ENCODE results near the gene TMEM139. TPM values are rescaled to one million over a fixed set of nuclear protein-coding genes. Genes with fewer than 3 reads are reported as not detected.

The TMEM139 gene
- total RNA-seq, 1 experiment from 2014 or later, result 1.5 TPM

- ChIA-PET CTCF (interaction anchor here (1.0 kb wide), 1 partner anchor 30 kb away, joined by 4 read pairs; no protein-coding TSS in a partner anchor), POLR2A (no interaction called here)
- no peak for TF ChIP-seq ATF2 (CRISPR knock-in tag; IDR thresholded peaks at IDR 0.05; ENCODE audit: borderline replicate concordance, low read depth)
- TF ChIP-seq, protein P1, sequence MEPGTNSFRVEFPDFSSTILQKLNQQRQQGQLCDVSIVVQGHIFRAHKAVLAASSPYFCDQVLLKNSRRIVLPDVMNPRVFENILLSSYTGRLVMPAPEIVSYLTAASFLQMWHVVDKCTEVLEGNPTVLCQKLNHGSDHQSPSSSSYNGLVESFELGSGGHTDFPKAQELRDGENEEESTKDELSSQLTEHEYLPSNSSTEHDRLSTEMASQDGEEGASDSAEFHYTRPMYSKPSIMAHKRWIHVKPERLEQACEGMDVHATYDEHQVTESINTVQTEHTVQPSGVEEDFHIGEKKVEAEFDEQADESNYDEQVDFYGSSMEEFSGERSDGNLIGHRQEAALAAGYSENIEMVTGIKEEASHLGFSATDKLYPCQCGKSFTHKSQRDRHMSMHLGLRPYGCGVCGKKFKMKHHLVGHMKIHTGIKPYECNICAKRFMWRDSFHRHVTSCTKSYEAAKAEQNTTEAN (CRISPR knock-in tag; IDR thresholded peaks at IDR 0.05), result no peak
- TF ChIP-seq FOXJ3 (CRISPR knock-in tag; IDR thresholded peaks at IDR 0.05; ENCODE audit: borderline replicate concordance), result no peak
- no peak for TF ChIP-seq IRF1 (CRISPR knock-in tag; IDR thresholded peaks at IDR 0.05)
- no peak for TF ChIP-seq SOX15 (CRISPR knock-in tag; IDR thresholded peaks at IDR 0.05)
- TF ChIP-seq FOXP1 (CRISPR knock-in tag; IDR thresholded peaks at IDR 0.05; ENCODE audit: borderline replicate concordance), result no peak
- no peak for TF ChIP-seq NR3C1 (CRISPR knock-in tag; conservative IDR thresholded peaks at IDR 0.05; ENCODE audit: low read depth)
- TF ChIP-seq USF1 (CRISPR knock-in tag; IDR thresholded peaks at IDR 0.05), result no peak
- TF ChIP-seq GABPB1 (CRISPR knock-in tag; IDR thresholded peaks at IDR 0.05), result no peak
- TF ChIP-seq ZNF671 (CRISPR knock-in tag; IDR thresholded peaks at IDR 0.05), result no peak
- TF ChIP-seq, protein P2, sequence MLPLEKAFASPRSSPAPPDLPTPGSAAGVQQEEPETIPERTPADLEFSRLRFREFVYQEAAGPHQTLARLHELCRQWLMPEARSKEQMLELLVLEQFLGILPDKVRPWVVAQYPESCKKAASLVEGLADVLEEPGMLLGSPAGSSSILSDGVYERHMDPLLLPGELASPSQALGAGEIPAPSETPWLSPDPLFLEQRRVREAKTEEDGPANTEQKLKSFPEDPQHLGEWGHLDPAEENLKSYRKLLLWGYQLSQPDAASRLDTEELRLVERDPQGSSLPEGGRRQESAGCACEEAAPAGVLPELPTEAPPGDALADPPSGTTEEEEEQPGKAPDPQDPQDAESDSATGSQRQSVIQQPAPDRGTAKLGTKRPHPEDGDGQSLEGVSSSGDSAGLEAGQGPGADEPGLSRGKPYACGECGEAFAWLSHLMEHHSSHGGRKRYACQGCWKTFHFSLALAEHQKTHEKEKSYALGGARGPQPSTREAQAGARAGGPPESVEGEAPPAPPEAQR (CRISPR knock-in tag; IDR thresholded peaks at IDR 0.05), result no peak
- H3K27me3 Mint-ChIP-seq (ENCODE audit: low read depth), result peaks cover 16% of the 10 kb centered on the region
- H3K4me3 Mint-ChIP-seq, result no peak overlapping the region
- H3K27ac Mint-ChIP-seq, result no peak overlapping the region
- H3K4me1 Mint-ChIP-seq, result no peaks in the 10 kb centered on the region
- no peaks in the 10 kb centered on the region for H3K36me3 Mint-ChIP-seq
- DNase-seq (ENCODE audit: low spot score) (no peak), ATAC-seq (no peak)
- H3K9me3 Mint-ChIP-seq, result no peaks in the 10 kb centered on the region
Observed at GRCh38 chr7:143245123-143245522, 39.6 kb upstream of the TMEM139 start.

DNA sequence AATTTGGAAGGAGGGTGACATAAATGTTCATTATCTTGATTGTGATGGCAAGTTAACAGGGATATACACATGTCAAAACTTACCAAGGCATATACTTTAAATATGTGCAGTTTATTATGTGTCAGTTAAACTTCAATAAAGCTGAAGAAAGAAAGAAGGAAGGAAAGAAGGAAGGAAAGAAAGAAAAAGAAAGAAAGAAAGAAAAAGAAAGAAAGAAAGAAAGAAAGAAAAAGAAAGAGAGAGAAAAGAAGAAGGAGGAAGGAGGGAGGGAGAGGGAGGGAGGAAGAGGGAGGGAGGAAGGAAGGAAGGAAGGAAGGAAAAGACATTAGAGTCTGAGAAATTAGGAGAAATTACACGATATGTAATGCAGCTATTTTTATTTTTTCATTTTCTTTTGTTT is 37.4 kb upstream of the TMEM139 start:
- no peak overlapping the region for H3K27ac Mint-ChIP-seq
- H3K27me3 Mint-ChIP-seq (ENCODE audit: low read depth), result peaks cover 9% of the 10 kb centered on the region
- ATAC-seq (no peak), DNase-seq (ENCODE audit: low spot score) (no peak)
- H3K4me3 Mint-ChIP-seq, result no peak overlapping the region
- ChIA-PET CTCF (interaction anchor here (1.5 kb wide), 1 partner anchor 32 kb away, joined by 4 read pairs; no protein-coding TSS in a partner anchor), POLR2A (no interaction called here)
- H3K4me1 Mint-ChIP-seq, result no peaks in the 10 kb centered on the region
- H3K9me3 Mint-ChIP-seq, result peaks cover under 1% of the 10 kb centered on the region; the same call in 1 of the 2 replicates
- H3K36me3 Mint-ChIP-seq, result no peaks in the 10 kb centered on the region
- TF ChIP-seq SOX15 (CRISPR knock-in tag; IDR thresholded peaks at IDR 0.05), result no peak
- no peak for TF ChIP-seq ZNF423 (CRISPR knock-in tag; IDR thresholded peaks at IDR 0.05)
- TF ChIP-seq, protein P3, sequence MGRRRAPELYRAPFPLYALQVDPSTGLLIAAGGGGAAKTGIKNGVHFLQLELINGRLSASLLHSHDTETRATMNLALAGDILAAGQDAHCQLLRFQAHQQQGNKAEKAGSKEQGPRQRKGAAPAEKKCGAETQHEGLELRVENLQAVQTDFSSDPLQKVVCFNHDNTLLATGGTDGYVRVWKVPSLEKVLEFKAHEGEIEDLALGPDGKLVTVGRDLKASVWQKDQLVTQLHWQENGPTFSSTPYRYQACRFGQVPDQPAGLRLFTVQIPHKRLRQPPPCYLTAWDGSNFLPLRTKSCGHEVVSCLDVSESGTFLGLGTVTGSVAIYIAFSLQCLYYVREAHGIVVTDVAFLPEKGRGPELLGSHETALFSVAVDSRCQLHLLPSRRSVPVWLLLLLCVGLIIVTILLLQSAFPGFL (CRISPR knock-in tag; IDR thresholded peaks at IDR 0.05; ENCODE audit: borderline replicate concordance), result no peak
- no peak for TF ChIP-seq SP1 (CRISPR knock-in tag; conservative IDR thresholded peaks at IDR 0.05)
- TF ChIP-seq FOXP1 (CRISPR knock-in tag; IDR thresholded peaks at IDR 0.05; ENCODE audit: borderline replicate concordance), result no peak
- TF ChIP-seq NFYB (CRISPR knock-in tag; conservative IDR thresholded peaks at IDR 0.05; ENCODE audit: low read depth), result no peak
- TF ChIP-seq, protein P4, sequence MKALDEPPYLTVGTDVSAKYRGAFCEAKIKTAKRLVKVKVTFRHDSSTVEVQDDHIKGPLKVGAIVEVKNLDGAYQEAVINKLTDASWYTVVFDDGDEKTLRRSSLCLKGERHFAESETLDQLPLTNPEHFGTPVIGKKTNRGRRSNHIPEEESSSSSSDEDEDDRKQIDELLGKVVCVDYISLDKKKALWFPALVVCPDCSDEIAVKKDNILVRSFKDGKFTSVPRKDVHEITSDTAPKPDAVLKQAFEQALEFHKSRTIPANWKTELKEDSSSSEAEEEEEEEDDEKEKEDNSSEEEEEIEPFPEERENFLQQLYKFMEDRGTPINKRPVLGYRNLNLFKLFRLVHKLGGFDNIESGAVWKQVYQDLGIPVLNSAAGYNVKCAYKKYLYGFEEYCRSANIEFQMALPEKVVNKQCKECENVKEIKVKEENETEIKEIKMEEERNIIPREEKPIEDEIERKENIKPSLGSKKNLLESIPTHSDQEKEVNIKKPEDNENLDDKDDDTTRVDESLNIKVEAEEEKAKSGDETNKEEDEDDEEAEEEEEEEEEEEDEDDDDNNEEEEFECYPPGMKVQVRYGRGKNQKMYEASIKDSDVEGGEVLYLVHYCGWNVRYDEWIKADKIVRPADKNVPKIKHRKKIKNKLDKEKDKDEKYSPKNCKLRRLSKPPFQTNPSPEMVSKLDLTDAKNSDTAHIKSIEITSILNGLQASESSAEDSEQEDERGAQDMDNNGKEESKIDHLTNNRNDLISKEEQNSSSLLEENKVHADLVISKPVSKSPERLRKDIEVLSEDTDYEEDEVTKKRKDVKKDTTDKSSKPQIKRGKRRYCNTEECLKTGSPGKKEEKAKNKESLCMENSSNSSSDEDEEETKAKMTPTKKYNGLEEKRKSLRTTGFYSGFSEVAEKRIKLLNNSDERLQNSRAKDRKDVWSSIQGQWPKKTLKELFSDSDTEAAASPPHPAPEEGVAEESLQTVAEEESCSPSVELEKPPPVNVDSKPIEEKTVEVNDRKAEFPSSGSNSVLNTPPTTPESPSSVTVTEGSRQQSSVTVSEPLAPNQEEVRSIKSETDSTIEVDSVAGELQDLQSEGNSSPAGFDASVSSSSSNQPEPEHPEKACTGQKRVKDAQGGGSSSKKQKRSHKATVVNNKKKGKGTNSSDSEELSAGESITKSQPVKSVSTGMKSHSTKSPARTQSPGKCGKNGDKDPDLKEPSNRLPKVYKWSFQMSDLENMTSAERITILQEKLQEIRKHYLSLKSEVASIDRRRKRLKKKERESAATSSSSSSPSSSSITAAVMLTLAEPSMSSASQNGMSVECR (CRISPR knock-in tag; IDR thresholded peaks at IDR 0.05; ENCODE audit: borderline replicate concordance), result no peak
- TF ChIP-seq CREB1 (CRISPR knock-in tag; IDR thresholded peaks at IDR 0.05), result no peak
- no peak for TF ChIP-seq ESRRA (CRISPR knock-in tag; IDR thresholded peaks at IDR 0.05; ENCODE audit: borderline replicate concordance)
- no peak for TF ChIP-seq CBFB (CRISPR knock-in tag; IDR thresholded peaks at IDR 0.05; ENCODE audit: low read depth)
- TF ChIP-seq ZNF281 (CRISPR knock-in tag; IDR thresholded peaks at IDR 0.05), result no peak
